ENCODE results near the gene LRRC71.

LRRC71 gene

DNA sequence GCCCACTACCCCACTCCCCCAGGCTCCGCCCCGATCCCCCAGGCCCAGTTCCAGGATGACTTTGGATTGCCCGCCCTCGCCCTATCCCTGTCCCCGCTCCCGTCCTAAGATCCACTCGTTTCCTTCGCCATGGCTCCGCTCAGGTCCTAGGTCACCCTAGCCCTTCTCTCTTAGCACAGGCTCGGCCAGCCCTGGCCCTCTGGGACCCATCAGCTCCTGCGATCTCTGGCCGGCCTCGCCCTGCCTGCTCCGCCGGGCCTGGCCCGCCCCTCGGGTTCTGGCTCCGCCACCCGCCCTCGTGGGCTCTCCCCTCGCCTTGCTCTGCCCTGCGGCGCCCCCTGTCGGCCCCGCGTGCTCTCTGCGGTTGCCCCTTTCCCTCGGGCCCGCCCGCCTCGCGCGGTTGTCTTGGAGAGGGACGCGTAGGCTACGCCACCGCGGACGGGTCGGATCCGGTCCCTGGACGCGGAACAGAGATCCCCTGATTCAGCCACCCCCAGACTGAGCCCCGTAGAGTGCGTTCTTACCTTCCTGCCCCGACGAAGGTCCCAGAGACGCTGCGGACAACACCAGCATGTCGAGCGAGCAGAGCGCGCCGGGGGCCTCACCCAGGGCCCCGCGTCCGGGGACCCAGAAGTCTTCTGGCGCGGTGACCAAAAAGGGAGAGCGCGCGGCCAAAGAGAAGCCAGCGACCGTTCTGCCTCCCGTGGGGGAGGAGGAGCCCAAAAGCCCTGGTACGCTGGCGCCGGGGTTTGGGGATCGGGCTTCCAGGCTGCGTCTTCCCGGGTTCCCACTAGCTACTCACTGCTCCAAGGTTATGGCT lies at the start of gene LRRC71:
TSS of gene LRRC71 (plus strand) at position 400 of the 820 bp plus-strand sequence. CDS start at position 572, 172 bp downstream.
- DNase-seq, result peak; percentile 48

DNA sequence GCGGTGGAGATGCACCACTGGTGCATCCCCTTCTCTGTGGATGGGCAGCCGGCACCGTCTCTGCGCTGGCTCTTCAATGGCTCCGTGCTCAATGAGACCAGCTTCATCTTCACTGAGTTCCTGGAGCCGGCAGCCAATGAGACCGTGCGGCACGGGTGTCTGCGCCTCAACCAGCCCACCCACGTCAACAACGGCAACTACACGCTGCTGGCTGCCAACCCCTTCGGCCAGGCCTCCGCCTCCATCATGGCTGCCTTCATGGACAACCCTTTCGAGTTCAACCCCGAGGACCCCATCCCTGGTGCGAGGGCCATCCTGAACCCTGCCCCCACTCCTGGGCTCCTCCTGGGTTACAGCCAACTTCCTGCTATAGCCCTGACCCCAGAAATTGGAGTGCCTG lies 46.8 kb upstream of the LRRC71 start:
- no peak for DNase-seq

DNA sequence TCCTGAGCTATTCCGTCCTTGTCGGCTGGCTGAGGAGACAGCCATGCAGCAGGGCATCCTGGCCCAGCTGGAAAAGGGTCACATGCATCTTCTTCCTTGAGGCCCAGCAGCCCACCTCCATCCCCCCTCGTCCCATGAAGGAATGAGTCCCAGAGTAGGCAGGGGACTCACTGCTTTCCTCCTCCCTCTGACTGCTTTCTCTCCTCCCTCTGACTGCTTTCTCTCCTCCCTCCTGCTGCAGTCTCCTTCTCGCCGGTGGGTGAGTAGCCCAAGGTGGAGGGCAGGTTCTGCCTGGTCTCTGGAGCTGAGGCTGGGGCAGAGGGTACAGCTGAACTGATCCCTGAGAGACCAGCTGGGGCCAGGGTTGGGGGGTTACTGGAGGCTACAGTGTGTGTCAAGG lies 46.3 kb upstream of the LRRC71 start:
- DNase-seq, result no peak

DNA sequence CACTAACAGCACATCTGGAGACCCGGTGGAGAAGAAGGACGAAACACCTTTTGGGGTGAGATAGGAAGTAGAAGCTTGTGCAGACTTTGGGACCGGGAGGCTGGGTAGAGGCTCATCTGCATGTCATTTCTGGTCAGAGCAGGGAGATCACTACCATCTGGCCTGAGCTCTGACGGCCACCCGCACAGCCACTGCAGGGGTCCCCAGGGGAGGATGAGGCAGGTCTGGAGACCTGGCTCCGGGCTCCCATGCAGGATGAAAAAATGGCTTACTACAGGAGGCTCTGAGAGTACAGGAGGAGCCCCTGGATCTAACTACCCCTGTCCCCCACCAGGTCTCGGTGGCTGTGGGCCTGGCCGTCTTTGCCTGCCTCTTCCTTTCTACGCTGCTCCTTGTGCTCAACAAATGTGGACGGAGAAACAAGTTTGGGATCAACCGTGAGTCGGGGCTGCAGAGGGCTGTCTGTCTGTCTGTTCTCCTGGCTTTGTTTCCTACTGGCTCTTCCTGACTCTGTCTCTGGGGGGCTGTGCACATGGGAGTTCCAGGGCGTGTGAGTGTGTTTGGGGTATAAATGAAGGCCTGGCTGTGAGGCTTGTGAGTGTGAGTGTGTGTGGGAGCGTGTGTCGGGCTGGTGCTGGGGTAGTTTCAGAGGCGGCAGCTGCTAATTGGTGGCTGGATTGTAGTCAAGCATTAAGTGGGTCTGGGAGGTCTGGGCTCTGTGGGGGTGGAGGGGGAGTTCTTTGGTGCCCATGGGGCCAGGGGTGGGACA lies 45.7 kb upstream of the LRRC71 start:
- DNase-seq, result no peak

DNA sequence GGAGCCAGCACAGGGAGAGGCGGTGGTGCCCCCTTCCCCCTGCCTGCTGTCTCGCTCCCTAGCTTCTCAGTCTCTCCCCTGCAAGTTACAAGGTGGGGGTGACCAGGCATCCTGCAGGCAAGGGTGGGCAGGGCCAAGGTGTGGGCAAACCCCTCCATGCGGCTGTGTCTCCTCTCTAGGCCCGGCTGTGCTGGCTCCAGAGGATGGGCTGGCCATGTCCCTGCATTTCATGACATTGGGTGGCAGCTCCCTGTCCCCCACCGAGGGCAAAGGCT lies 45.2 kb upstream of the LRRC71 start:
- DNase-seq, result no peak

DNA sequence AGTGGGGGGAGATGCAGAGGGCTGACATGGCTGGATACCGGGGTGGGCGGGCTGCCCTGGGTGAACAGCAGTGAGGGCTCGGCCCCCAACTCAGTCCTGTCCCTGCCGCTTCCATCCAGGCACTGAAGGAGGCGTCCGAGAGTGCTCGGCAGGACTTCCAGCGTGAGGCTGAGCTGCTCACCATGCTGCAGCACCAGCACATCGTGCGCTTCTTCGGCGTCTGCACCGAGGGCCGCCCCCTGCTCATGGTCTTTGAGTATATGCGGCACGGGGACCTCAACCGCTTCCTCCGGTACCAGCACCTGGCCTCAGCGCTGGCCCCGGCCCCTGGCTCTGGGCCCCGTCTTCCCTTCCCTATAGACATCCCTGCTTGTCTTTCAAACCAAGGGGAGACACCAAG lies 44.2 kb upstream of the LRRC71 start:
- no peak for DNase-seq

DNA sequence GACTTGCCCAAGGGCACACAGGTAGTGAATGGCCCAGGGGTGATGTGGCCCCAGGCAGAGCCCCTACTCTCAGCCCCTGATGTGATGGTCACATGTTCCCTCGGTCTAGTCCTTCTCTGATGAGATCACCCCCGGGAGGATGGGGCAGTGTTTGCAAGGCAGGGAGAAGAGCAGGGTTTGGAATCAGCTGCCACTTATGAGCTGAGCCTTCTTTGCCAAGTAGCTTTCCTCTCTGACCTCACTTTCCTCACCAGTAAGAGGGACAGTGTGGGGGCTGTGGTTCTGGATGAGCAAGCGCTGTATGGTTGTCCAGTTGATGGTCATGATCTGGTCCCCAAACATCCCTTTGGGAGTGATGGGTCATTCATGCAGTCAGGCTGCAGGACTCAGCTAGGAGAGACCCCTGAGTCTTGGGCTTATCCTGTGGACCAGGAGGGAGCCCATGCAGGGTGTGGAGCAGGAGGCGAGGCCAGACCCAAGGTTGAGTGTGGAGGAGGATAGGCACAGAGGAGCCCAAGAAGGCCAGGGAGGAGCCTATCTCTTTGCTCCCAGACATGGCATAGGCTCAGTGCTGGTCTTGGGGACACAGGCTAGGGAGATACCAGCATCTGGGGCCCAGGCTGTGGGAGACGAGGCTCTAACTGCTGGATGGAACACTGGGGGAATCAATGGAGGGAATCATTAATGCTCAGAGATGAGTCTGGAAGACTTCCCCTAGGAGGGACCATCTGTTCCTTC lies 42.8 kb upstream of the LRRC71 start:
- DNase-seq, result no peak

DNA sequence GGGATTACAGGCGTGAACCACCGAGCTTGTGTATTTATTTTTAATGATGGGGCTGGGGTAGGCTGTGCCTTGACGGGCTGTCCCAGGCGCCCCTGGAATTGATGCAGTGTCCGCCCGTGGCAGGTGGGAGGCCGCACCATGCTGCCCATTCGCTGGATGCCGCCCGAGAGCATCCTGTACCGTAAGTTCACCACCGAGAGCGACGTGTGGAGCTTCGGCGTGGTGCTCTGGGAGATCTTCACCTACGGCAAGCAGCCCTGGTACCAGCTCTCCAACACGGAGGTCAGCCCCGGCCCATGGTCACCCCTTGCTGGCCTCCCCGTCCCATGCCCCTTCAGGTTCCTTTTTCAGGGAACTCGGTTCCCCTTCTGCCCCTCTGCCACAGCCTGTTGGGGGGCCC lies 40.6 kb upstream of the LRRC71 start:
- no peak for DNase-seq

DNA sequence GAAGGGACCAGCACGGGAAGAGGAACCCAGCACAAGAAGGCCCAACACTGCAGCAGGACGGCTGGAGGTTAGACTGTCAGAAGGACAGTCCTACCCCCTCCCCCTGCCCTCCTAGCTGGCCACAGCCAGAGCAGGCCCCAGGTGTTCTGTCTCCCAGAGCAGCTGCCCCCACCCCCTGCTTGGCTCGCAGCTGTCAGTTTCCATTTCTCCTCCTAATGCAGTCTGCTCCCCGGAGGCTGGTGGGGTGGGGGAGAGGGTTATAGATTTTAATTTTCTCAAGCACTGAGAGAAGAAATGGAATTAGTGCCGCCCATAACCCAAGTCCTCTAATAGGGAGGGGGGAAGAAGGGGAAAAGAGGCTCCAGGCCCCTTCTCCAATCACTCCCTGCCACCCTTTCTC lies 40.0 kb upstream of the LRRC71 start:
- no peak for DNase-seq

DNA sequence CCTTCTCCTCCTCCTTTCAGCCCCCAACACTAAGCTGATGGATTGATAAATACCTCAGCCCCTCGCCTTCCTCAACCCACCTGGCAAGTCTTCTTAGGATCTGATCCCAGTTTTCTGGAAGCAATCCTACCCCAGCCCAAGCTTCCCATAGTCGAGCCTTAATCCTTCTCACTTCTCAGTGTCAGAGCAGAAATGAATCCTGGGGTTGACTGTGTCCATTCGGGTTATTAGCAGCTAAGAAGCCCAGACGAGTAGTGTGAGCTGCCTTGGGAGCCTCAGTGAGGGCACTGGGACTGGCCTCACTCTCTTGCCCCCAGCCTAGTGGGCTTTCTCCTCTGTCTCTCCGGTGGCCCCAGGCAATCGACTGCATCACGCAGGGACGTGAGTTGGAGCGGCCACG lies 39.3 kb upstream of the LRRC71 start:
- no peak for DNase-seq

DNA sequence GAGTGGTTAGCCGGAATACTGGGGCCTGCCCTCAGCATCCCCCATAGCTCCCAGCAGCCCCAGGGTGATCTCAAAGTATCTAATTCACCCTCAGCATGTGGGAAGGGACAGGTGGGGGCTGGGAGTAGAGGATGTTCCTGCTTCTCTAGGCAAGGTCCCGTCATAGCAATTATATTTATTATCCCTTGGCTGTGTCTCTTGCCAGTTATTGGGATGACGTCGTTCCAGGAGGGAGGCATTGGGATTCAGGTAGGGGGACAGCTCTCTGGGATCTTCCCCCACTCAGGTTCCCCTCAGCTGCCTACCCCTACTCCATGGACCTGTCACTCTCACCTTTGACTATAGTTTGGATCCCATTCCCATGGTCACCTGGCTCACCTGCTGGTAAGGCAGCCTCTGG lies 38.8 kb upstream of the LRRC71 start:
- DNase-seq, result no peak

DNA sequence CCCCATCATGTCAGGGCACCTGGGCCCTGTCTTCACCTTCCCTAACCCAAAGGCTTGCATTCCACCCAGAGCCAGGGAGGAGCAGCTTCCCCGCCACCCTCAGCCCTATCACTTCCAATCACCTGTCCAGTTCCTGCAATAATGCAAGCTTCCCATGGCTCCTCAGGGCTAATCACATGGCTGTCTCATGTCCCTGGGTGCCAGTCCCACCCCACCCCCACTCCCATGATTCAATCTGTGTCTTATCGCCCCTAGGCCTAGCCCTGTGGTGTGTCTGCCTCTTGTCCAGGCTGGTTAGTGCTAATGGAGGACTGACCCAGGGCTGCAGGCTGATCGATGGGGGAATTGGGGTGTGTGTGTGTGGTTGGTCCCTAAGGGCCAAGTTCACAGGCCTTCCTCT lies 37.9 kb upstream of the LRRC71 start:
- DNase-seq, result no peak

DNA sequence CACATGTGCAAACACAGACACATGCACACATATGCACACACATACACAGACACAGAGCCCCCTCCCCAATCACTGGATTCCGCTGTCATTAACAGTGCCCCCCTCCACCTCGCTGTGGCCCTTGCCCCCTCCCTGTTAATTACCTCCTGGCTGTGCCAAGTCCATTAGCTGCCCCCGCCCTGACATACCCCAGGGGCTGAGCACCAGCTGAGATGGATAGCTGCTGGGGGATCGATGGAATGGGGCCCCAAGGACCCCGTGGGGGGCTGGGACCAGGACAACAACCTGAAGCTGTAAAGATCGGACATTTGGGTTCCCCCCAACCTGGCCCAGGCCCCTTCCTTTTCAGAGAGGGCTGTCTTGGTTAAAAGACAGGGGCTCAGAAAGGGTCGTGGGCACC lies 36.5 kb upstream of the LRRC71 start:
- no peak for DNase-seq

DNA sequence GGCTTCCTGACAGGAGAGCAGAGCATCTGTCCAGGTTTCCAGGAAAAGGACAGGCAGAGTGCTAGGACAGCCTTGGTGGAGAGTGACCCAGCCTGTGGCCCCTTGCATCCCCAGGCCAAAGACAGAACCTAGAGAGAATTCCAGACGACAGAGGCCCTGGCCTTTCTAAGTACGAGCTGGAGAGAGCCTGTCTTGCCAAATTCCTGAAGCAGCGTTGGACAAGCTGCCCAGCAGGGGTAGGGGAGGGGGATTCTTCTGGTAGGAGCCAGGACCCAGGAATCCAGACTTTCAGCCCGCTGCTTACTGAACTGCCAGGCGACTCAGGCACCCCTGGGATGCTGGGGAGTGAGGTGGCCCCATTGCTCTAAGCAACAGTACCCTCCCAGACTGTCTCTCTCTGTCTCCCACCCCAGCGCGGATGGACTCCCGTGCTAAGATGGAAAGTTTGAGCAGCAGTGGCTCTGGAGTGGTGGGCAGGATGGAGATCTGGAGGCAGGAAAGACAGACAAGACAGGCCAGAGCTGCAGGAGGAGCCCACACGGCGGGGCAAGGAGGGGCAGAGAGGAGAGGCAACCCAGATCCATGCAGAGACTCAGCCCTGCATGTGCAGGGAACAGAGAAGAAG lies 35.8 kb upstream of the LRRC71 start:
- no peak for DNase-seq

DNA sequence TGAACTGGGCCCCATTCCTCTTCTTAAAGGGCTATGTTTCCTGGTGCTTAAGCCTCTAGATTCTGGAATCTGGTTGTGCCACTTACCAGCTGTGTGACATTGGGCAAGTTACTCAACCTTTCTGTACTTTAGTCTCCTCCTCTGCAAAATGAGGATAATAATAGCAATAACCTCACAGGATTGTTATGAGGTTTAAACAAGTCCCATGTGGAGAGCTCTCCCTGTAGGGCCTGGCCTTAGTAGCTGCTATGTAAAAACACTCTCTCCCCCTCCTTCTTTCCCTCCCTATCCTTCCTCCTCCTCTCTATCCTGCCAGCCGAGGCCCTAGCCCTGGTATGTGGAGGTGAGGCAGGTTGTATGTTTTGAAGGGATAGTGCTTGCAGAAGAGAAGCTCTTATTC lies 35.1 kb upstream of the LRRC71 start:
- DNase-seq, result no peak

DNA sequence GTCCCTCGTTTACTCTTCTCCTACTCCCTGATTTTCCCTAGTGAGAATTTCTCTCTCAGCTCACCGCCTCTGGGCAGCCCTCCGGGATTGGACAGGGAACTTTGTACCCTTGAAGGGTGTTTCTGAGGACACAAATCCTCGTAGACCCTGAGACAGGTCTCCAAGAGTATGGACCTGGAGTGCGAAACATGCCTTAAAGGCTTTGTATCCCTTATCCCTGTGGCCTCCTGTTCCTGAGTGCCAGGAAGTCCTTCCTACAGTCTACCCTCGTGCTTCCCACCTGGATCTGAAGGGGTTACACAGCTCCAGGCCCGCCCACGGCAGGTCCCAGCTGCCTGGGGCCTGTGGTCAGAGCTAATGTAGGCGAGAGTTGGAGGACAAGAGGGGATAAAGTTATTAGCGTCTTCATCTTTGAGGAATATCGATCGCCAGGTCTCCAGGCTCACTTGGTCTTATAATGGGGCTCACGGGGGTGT lies 34.5 kb upstream of the LRRC71 start:
- no peak for DNase-seq

DNA sequence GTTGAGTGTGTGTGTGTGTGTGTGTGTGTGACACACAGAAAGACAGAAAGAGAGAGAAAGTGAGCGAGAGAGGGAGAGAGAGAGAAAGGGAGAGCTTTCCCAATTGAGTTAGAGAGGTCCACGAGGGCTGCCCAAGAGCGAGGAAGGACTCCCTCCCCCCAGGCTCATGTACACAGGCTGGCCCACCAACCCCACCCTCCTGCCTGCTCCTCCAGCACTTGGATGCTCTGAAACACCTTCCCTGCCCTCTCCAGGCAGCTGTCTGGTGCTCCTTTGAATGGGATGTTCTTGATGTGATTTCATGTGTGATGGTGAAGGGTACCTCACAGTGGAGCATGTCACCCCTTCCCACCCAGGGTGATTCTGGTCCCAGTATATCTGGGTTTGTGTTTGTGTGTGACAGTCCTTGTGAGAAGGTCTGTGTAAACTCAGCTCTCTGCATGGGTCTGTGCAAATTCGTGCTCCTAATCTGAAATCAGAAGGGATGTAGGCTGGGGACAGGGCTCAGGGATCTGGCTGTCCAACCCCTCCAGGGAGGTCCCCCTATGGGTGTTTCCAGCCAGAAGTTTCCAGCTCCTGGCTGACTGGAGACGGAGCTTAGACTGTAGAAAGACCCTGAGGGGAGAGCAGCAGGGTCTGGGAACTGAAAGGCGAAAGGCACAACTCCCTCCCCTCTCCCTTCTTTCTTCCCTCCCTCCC lies 33.7 kb upstream of the LRRC71 start:
- no peak for DNase-seq

DNA sequence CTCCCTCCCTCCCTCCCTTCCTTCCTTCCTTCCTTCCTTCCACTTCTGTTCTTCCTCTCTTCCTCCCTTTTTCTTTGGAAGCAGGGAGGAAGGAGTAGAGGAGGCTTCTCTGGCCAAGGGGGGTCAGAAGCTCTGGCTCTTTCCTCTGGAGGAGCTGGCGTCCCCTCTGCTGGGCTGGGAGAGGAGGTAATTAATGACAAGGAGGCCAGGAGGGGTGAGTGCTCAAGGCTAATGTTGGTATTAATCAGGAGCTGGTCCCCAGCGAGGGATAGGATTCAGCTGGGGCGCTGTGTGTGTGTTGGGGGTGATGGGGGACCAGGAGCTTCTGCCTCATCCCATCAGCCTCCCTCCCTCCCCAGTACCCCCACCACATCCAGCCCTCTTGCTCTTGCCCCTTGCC lies 33.1 kb upstream of the LRRC71 start:
- no peak for DNase-seq

DNA sequence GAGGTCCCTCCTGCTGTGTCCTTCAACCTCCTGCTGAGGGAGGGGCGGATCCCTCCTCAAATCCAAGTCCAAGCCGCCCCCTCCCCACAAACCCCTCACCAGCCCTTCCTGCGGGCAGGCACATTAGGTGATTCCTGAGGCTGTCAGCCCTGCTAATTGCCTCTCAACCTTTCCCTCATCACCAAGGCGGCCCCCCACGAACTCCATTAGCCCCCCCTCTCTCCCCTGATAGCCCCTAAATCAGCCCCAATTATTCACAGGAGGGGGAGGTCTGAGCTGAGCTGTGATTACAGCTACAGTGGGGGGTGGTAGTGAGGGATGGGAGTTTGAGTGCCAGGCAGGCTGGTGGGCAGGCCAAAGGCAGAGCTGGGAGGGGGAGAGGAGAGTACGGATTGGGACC lies 32.7 kb upstream of the LRRC71 start:
- no peak for DNase-seq

DNA sequence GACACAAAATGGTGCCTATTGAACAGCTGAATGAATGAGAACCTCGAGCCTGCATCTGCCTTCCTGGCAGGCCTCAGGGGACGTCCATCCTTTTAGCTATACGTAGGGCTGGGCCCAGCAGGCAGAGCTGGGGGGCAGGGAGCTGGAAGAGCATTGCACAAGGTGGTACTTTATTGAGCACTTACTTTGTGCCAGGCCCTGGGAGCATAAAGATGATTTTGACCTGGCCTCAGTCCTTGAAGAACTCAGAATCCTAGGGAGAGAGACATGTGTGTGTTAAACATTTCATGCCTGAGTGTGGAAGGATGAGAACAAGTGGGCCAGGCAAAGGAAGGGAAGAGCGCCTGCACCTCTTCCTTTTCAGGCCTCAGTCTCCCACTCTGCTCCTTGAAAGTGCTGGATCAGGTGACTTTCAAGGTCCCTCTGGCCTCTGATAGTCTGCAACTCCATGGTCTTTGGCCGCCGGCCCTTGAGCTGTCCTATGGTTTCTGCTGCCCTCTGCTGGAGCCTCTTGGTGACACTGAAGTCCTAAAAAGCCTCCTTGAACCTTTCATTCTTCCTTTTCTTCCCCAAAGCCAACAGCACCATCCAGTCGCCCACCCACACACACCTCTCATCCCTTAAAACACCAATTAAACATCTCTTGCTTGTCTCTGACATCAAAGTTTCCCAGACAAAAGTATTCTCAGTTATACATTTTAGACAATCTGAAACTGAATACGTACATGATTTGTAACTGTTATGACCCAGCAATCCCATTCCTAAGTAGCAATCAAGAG lies 30.4 kb upstream of the LRRC71 start:
- DNase-seq, result peak; percentile 39

DNA sequence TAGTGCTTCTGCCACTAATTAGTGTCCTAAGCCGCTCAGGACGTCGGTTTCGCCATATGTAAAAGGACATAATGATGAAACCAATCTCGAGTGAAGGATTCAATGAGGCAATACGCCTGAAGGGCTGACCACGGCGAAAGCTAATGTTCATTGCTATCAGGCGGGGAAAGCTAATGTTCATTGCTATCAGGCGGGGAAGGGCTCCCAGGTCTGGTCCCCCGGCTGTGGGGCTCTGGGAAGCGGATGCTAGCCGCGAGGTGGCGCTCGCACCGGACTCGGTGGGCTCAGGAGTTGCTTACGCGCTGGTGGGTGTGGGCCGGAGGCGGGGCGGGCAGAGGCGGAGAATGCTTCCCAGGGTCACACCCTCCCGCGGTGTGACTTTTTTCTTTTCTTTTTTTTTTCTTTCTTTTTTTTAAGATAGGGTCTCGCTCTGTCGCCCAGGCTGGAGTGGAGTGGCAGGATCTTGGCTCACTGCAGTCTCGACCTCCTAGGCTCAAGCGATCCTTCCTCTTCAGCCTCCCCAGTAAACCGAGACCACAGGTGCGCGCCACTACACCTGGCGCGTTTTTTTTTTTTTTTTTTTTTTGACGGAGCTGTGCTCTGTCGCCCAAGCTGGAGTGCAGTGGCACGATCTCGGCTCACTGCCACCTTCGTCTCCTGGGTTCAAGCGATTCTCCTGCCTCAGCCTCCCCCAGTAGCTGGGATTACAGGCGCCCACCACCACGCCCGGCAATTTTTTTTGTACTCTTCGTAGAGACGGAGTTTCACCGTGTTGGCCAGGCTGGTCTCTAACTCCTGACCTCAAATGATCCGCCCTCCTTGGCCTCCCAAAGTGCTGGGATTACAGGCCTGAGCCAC lies 28.0 kb upstream of the LRRC71 start:
- DNase-seq, result peak; percentile 84
